ENCODE results near the gene GSTP1.
"Not testable (repeated sequence)": the region's sequence is repeated elsewhere in the genome, so short reads cannot be mapped to it uniquely, and the experiment has no call there.

- TF ChIP-seq ZNF274 (IDR thresholded peaks at IDR 0.05; ENCODE audit: low read depth, low read length); YY1 (IDR thresholded peaks at IDR 0.05; ENCODE audit: insufficient read depth, insufficient read length); SUZ12 (IDR thresholded peaks at IDR 0.05; ENCODE audit: extremely low read depth, insufficient read depth, insufficient read length): not testable (repeated sequence)
Measured at GRCh38 chr11:67622905-67623304, 39.3 kb downstream of the GSTP1 start.
